HCT116 (cell line): ENCODE data around the gene RAPGEF3. TPM values are rescaled to one million over a fixed set of nuclear protein-coding genes. Genes with fewer than 3 reads are reported as not detected.

Source experiments
- ATAC-seq: fragments of 200-7000 bp; cut with Tn5 transposase; 2 replicates; pipeline ENCODE4 v1.9.1; 2020; ENCODE audit warnings: mild to moderate bottlenecking, moderate library complexity
- BruUV-seq: library from RNA; stranded (reverse); fragments of 400-500 nt; replicated peaks from 2 replicates; lab custom pipeline; 2021; lab: Mats Ljungman, UMichigan
- CTCF ChIA-PET: fragments of 300-600 bp; sonication (Branson Sonifier 250); formaldehyde crosslinking; loops from one replicate; lab custom pipeline; 2021; ENCODE audit warnings: antibody characterized with exemption; lab: Charles Lee
- POLR2A ChIA-PET: fragments of 300-600, 350-600 bp; sonication (Branson Sonifier 250); formaldehyde crosslinking; loops from one replicate; lab custom pipeline; 2021; ENCODE audit warnings: antibody characterized with exemption; lab: Charles Lee
- RAD21 ChIA-PET, 2 experiments: fragments of 300-600 bp; sonication (Branson Sonifier 250); formaldehyde crosslinking; loops; one replicate each; lab custom pipeline; 2023; ENCODE audit warnings: low total read pairs in 2 of 2; ENCODE audit not compliant: uncharacterized antibody in 2 of 2, unreplicated experiment in 2 of 2, low non-redundant PET in 1 of 2; lab: Charles Lee
- DNase-seq: peaks from one replicate; pipeline ENCODE4 v3.0.0-alpha.2; 2010; ENCODE audit warnings: low read depth, low spot score
- H2AFZ ChIP-seq: fragments of 200-600 bp; shearing (Covaris generic), sonication (generic); 2 replicates; pipeline ENCODE4 v1.6.1; 2017; ENCODE audit warnings: low read depth, mixed run types, mixed read lengths, antibody characterized with exemption, low read length; ENCODE audit not compliant: poor library complexity, severe bottlenecking
- H3K27ac ChIP-seq: 2 replicates; pipeline ENCODE4 v1.5.1; 2012; ENCODE audit warnings: low read depth, low read length
- H3K27me3 ChIP-seq: fragments of 200-600 bp; sonication (generic); 2 replicates; pipeline ENCODE4 v1.6.1; 2016; ENCODE audit warnings: mixed run types, low read length, mixed read lengths; ENCODE audit not compliant: insufficient read depth
- H3K36me3 ChIP-seq, 2 experiments: fragments of 200-500 bp in 1 of 2; fragments of 200-600 bp in 1 of 2; sonication (Bioruptor generic) in 1 of 2; sonication (generic) in 1 of 2; 2 replicates each; pipeline versions ENCODE4 v1.5.1 to v1.6.1; 2014 to 2016; ENCODE audit warnings: low read length in 2 of 2, inconsistent platforms in 1 of 2, mixed read lengths in 1 of 2, mixed run types in 1 of 2; ENCODE audit not compliant: insufficient read depth in 2 of 2, control insufficient read depth in 1 of 2
- H3K4me1 ChIP-seq, 2 experiments: fragments of 200-600 bp in 1 of 2; sonication (generic) in 1 of 2; 2 replicates each; pipeline versions ENCODE4 v1.5.1 to v1.6.1; 2012 to 2017; ENCODE audit warnings: low read length in 2 of 2, inconsistent platforms in 1 of 2, mild to moderate bottlenecking in 1 of 2, mixed read lengths in 1 of 2, mixed run types in 1 of 2, moderate library complexity in 1 of 2; ENCODE audit not compliant: insufficient read depth in 2 of 2, control insufficient read depth in 1 of 2
- H3K4me2 ChIP-seq: fragments of 200-600 bp; sonication (generic); 2 replicates; pipeline ENCODE4 v1.6.1; 2017; ENCODE audit warnings: mixed run types, low read length, mixed read lengths
- H3K4me3 ChIP-seq, 2 experiments: fragments of 200-600 bp in 1 of 2; sonication (generic) in 1 of 2; replicated peaks in 1 of 2; 2 replicates each; pipeline ENCODE4 v1.5.1; 2011 to 2016; ENCODE audit warnings: low read length in 2 of 2, control low read depth in 1 of 2, low read depth in 1 of 2, mild to moderate bottlenecking in 1 of 2, mixed read lengths in 1 of 2, mixed run types in 1 of 2
- H3K79me2 ChIP-seq: fragments of 200-600 bp; sonication (generic); 2 replicates; pipeline ENCODE4 v1.6.1; 2017; ENCODE audit warnings: mild to moderate bottlenecking, mixed run types, low read length, moderate library complexity, mixed read lengths; ENCODE audit not compliant: insufficient read depth
- H3K9ac ChIP-seq: fragments of 200-600 bp; sonication (generic); 2 replicates; pipeline ENCODE4 v1.6.1; 2016; ENCODE audit warnings: low read length, mixed read lengths
- H3K9me2 ChIP-seq: fragments of 200-600 bp; sonication (generic), shearing (Covaris generic); 2 replicates; pipeline ENCODE4 v1.6.1; 2017; ENCODE audit warnings: mixed run types, mild to moderate bottlenecking, moderate library complexity; ENCODE audit not compliant: insufficient read depth
- H3K9me3 ChIP-seq, 2 experiments: fragments of 200-500 bp in 1 of 2; fragments of 200-600 bp in 1 of 2; sonication (Bioruptor generic) in 1 of 2; sonication (generic) in 1 of 2; 2 replicates each; pipeline ENCODE4 v1.6.1; 2014 to 2017; ENCODE audit warnings: low read length in 2 of 2, mixed read lengths in 2 of 2, inconsistent platforms in 1 of 2, low read depth in 1 of 2, mild to moderate bottlenecking in 1 of 2, mixed run types in 1 of 2, moderate library complexity in 1 of 2; ENCODE audit not compliant: control insufficient read depth in 1 of 2, insufficient read depth in 1 of 2
- H4K20me1 ChIP-seq: fragments of 200-600 bp; sonication (generic), shearing (Covaris generic); 2 replicates; pipeline ENCODE4 v1.6.1; 2017; ENCODE audit warnings: mixed run types, mild to moderate bottlenecking, moderate library complexity; ENCODE audit not compliant: insufficient read depth
- CBX3 ChIP-seq: IDR thresholded peaks from 2 replicates; pipeline ENCODE4 v1.6.1; 2012; ENCODE audit warnings: low read depth
- CEBPB ChIP-seq: IDR thresholded peaks from 2 replicates; pipeline ENCODE4 v1.6.1; 2012; ENCODE audit warnings: low read depth
- EZH2 ChIP-seq: fragments of 200-600 bp; sonication (generic); IDR thresholded peaks from 2 replicates; pipeline ENCODE4 v1.6.1; 2017; ENCODE audit warnings: antibody characterized with exemption, mixed run types
- POLR2A ChIP-seq: IDR thresholded peaks from 2 replicates; pipeline ENCODE4 v1.7.0; 2011; ENCODE audit warnings: borderline replicate concordance; ENCODE audit not compliant: insufficient read depth, insufficient read length; ENCODE audit errors: extremely low read depth
- RAD21 ChIP-seq: IDR thresholded peaks from 2 replicates; pipeline ENCODE4 v1.6.1; 2012; ENCODE audit warnings: low read depth, mild to moderate bottlenecking
- REST ChIP-seq: IDR thresholded peaks from 2 replicates; pipeline ENCODE4 v1.6.1; 2012; ENCODE audit warnings: low read depth
- SIN3A ChIP-seq: IDR thresholded peaks from 2 replicates; pipeline ENCODE4 v1.6.1; 2012; ENCODE audit warnings: low read depth
- SP1 ChIP-seq: IDR thresholded peaks from 2 replicates; pipeline ENCODE4 v1.6.1; 2012; ENCODE audit warnings: low read depth
- TCF7L2 ChIP-seq: IDR thresholded peaks from 2 replicates; pipeline ENCODE4 v1.7.0; 2011; ENCODE audit warnings: borderline replicate concordance, inconsistent platforms; ENCODE audit not compliant: insufficient read depth, insufficient read length; ENCODE audit errors: extremely low read depth
- YY1 ChIP-seq: IDR thresholded peaks from 2 replicates; pipeline ENCODE4 v1.6.1; 2011; ENCODE audit warnings: low read length, low read depth, moderate library complexity, mild to moderate bottlenecking; ENCODE audit not compliant: insufficient replicate concordance; ENCODE audit errors: extremely low read depth
- ZNF274 ChIP-seq: fragments of 200-500 bp; sonication (Bioruptor generic); IDR thresholded peaks from 2 replicates; pipeline ENCODE4 v1.6.1; 2014; ENCODE audit warnings: mild to moderate bottlenecking, low read depth, low read length, inconsistent platforms
- intact Hi-C: fragments of 100-400 bp; cut with micrococcal nuclease; formaldehyde crosslinking; loops from 2 replicates; pipeline ENCODE4 v1.10.0; 2022
- total RNA-seq: library from RNA; stranded (reverse); gene quantifications from one replicate; pipeline ENCODE4 v1.2.1, GENCODE V29; 2021; ENCODE audit not compliant: unreplicated experiment
- TF ChIP-seq, protein P1 (sequence below): IDR thresholded peaks from 2 replicates; pipeline ENCODE4 v1.6.1; 2011; ENCODE audit warnings: mild to moderate bottlenecking, low read length, moderate library complexity; ENCODE audit not compliant: insufficient replicate concordance; ENCODE audit errors: extremely low read depth
- TF ChIP-seq, protein P2 (sequence below), 3 experiments: fragments of 200-600 bp in 1 of 3; sonication (generic) in 1 of 3; IDR thresholded peaks in 2 of 3; conservative IDR thresholded peaks in 1 of 3; 2 replicates each; pipeline ENCODE4 v1.5.1; 2012 to 2017; ENCODE audit warnings: low read depth in 2 of 3, low read length in 2 of 3, antibody characterized with exemption in 1 of 3, borderline replicate concordance in 1 of 3, control low read depth in 1 of 3, mild to moderate bottlenecking in 1 of 3, mixed read lengths in 1 of 3, mixed run types in 1 of 3, moderate library complexity in 1 of 3; ENCODE audit not compliant: insufficient read depth in 1 of 3
- TF ChIP-seq, protein P3 (sequence below): IDR thresholded peaks from 2 replicates; pipeline ENCODE4 v1.6.1; 2012

RAPGEF3 gene
- total RNA-seq, 1 experiment from 2014 or later = 1.8 TPM

GRCh38 chr12:47733142-47733541, 25.5 kb downstream of the RAPGEF3 start:
- Histone ChIP-seq H4K20me1 (no peaks in the 10 kb centered on the region), H3K9me3 (no peaks in the 10 kb centered on the region), H3K27me3 (no peaks in the 10 kb centered on the region), H3K36me3 (no peaks in the 10 kb centered on the region), H3K4me3 (no peak overlapping the region), H3K4me1 (peaks cover 5 to 20% of the 10 kb centered on the region in 2 experiments; a peak in 2 of 4 replicates), H3K79me2 (no peaks in the 10 kb centered on the region), H3K27ac (no peak overlapping the region), H3K4me2 (no peak overlapping the region), H2AFZ (no peak overlapping the region), H3K9me2 (no peaks in the 10 kb centered on the region), H3K9ac (no peak overlapping the region)
- ChIA-PET CTCF (interaction anchor here (0.9 to 3.3 kb wide), 2 partner anchors 10 to 46 kb away, joined by 3 to 21 read pairs; no protein-coding TSS in a partner anchor), RAD21 (no interaction called here), POLR2A (no interaction called here)
- DNase-seq (no peak), ATAC-seq (no peak)
- intact Hi-C loops = no loop called here
- TF ChIP-seq TCF7L2 = no peak
- TF ChIP-seq, protein P1, sequence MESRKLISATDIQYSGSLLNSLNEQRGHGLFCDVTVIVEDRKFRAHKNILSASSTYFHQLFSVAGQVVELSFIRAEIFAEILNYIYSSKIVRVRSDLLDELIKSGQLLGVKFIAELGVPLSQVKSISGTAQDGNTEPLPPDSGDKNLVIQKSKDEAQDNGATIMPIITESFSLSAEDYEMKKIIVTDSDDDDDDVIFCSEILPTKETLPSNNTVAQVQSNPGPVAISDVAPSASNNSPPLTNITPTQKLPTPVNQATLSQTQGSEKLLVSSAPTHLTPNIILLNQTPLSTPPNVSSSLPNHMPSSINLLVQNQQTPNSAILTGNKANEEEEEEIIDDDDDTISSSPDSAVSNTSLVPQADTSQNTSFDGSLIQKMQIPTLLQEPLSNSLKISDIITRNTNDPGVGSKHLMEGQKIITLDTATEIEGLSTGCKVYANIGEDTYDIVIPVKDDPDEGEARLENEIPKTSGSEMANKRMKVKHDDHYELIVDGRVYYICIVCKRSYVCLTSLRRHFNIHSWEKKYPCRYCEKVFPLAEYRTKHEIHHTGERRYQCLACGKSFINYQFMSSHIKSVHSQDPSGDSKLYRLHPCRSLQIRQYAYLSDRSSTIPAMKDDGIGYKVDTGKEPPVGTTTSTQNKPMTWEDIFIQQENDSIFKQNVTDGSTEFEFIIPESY = no peak
- TF ChIP-seq, protein P2, sequence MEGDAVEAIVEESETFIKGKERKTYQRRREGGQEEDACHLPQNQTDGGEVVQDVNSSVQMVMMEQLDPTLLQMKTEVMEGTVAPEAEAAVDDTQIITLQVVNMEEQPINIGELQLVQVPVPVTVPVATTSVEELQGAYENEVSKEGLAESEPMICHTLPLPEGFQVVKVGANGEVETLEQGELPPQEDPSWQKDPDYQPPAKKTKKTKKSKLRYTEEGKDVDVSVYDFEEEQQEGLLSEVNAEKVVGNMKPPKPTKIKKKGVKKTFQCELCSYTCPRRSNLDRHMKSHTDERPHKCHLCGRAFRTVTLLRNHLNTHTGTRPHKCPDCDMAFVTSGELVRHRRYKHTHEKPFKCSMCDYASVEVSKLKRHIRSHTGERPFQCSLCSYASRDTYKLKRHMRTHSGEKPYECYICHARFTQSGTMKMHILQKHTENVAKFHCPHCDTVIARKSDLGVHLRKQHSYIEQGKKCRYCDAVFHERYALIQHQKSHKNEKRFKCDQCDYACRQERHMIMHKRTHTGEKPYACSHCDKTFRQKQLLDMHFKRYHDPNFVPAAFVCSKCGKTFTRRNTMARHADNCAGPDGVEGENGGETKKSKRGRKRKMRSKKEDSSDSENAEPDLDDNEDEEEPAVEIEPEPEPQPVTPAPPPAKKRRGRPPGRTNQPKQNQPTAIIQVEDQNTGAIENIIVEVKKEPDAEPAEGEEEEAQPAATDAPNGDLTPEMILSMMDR (IDR thresholded peaks at IDR 0.05 in 2 of 3, conservative IDR thresholded peaks at IDR 0.05 in 1 of 3; ENCODE audit: borderline replicate concordance in 1 of 3, insufficient read depth in 1 of 3, low read depth in 2 of 3, low read length in 2 of 3) = no peak
- TF ChIP-seq RAD21 = no peak
- no peak for TF ChIP-seq EZH2
- TF ChIP-seq YY1 = no peak
- TF ChIP-seq CBX3 = no peak
- no peak for TF ChIP-seq CEBPB
- TF ChIP-seq SIN3A = no peak
- no peak for TF ChIP-seq POLR2A
- TF ChIP-seq SP1 = no peak
- TF ChIP-seq, protein P3, sequence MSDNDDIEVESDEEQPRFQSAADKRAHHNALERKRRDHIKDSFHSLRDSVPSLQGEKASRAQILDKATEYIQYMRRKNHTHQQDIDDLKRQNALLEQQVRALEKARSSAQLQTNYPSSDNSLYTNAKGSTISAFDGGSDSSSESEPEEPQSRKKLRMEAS = no peak
- no peak for TF ChIP-seq REST
- no peak for TF ChIP-seq ZNF274
- BruUV-seq = no TSS peak
